GM23338 (cell line): ENCODE results near the gene CCDC110.

Experiments used
- CTCF ChIP-seq, 2 experiments: fragments of 200-600 bp in 1 of 2; sonication (generic) in 1 of 2; conservative IDR thresholded peaks; 2 replicates each; pipeline versions ENCODE4 v1.5.1 to v1.6.1; 2016 to 2017; ENCODE audit warnings: antibody characterized with exemption in 2 of 2, low read depth in 2 of 2, mild to moderate bottlenecking in 2 of 2, moderate library complexity in 1 of 2
- ETS1 ChIP-seq: IDR thresholded peaks from 2 replicates; pipeline ENCODE4 v1.6.1; 2016; ENCODE audit warnings: antibody characterized with exemption
- EZH2 ChIP-seq: fragments of 200-600 bp; sonication (generic); IDR thresholded peaks from one replicate; pipeline ENCODE4 v1.8.0; 2017; ENCODE audit warnings: antibody characterized with exemption, mild to moderate bottlenecking, low read depth; ENCODE audit not compliant: unreplicated experiment
- EZH2phosphoT487 ChIP-seq: fragments of 200-600 bp; sonication (generic); IDR thresholded peaks from one replicate; pipeline ENCODE4 v1.8.1; 2018; ENCODE audit warnings: antibody characterized with exemption; ENCODE audit not compliant: unreplicated experiment

GRCh38 chr4:185469580-185470154 lies 1.9 kb downstream of the CCDC110 start:
- TF ChIP-seq EZH2, result no peak
- TF ChIP-seq EZH2phosphoT487, result no peak
- TF ChIP-seq CTCF (conservative IDR thresholded peaks at IDR 0.05; ENCODE audit: low read depth in 2 of 2), result no peak
- no peak for TF ChIP-seq ETS1
